DOHH2 (cell line): Measurements from ENCODE around the gene DCDC2.
"Not testable (repeated sequence)": the region's sequence is repeated elsewhere in the genome, so short reads cannot be mapped to it uniquely, and the experiment has no call there.

ENCODE experiments used
- H3F3A ChIP-seq: fragments of 200-600 bp; sonication (generic), shearing (Covaris generic); 2 replicates; pipeline ENCODE4 v1.6.0; 2016; ENCODE audit warnings: antibody characterized with exemption, mild to moderate bottlenecking; ENCODE audit not compliant: control insufficient read depth, insufficient read depth
- H3K27ac ChIP-seq: fragments of 200-600 bp; sonication (generic); 2 replicates; pipeline ENCODE4 v1.5.1; 2014; ENCODE audit warnings: low read depth, mild to moderate bottlenecking, low read length, moderate library complexity
- H3K27me3 ChIP-seq: fragments of 200-600 bp; sonication (generic); 2 replicates; pipeline ENCODE4 v1.6.1; 2014; ENCODE audit warnings: mild to moderate bottlenecking, low read length, mixed read lengths; ENCODE audit not compliant: control insufficient read depth
- H3K36me3 ChIP-seq: fragments of 200-600 bp; sonication (generic); 2 replicates; pipeline ENCODE4 v1.6.1; 2014; ENCODE audit warnings: mild to moderate bottlenecking, low read length, moderate library complexity, mixed read lengths; ENCODE audit not compliant: control insufficient read depth
- H3K4me1 ChIP-seq: fragments of 200-600 bp; sonication (generic); 2 replicates; pipeline ENCODE4 v1.6.1; 2014; ENCODE audit warnings: mild to moderate bottlenecking, low read length, mixed read lengths; ENCODE audit not compliant: control insufficient read depth
- H3K4me2 ChIP-seq: fragments of 200-600 bp; sonication (generic); 2 replicates; pipeline ENCODE4 v1.6.0; 2014; ENCODE audit warnings: mild to moderate bottlenecking, low read length, moderate library complexity
- H3K4me3 ChIP-seq: fragments of 200-600 bp; sonication (generic); 2 replicates; pipeline ENCODE4 v1.5.1; 2014; ENCODE audit warnings: mild to moderate bottlenecking, low read length, mixed read lengths
- H3K79me2 ChIP-seq: fragments of 200-600 bp; sonication (generic); 2 replicates; pipeline ENCODE4 v1.6.1; 2014; ENCODE audit warnings: mild to moderate bottlenecking, low read length, mixed read lengths; ENCODE audit not compliant: control insufficient read depth
- H3K9me2 ChIP-seq: fragments of 200-600 bp; sonication (generic); replicated peaks from 2 replicates; pipeline ENCODE4 v1.6.1; 2014; ENCODE audit warnings: mild to moderate bottlenecking, low read length, mixed read lengths; ENCODE audit not compliant: control insufficient read depth
- H3K9me3 ChIP-seq: fragments of 200-600 bp; sonication (generic); 2 replicates; pipeline ENCODE4 v1.6.1; 2014; ENCODE audit warnings: antibody characterized with exemption, low read length, mixed read lengths; ENCODE audit not compliant: control insufficient read depth, insufficient read depth
- H4K20me1 ChIP-seq: fragments of 200-600 bp; sonication (generic); 2 replicates; pipeline ENCODE4 v1.6.0; 2014; ENCODE audit warnings: low read depth, mild to moderate bottlenecking, antibody characterized with exemption, low read length, moderate library complexity; ENCODE audit not compliant: control insufficient read depth, insufficient read depth
- EZH2phosphoT487 ChIP-seq: fragments of 200-600 bp; sonication (generic); IDR thresholded peaks from 2 replicates; pipeline ENCODE4 v1.6.1; 2017; ENCODE audit warnings: borderline replicate concordance, mild to moderate bottlenecking, antibody characterized with exemption, low read length, moderate library complexity, mixed read lengths
- TF ChIP-seq, protein P1 (sequence below): fragments of 200-600 bp; sonication (generic); IDR thresholded peaks from one replicate; pipeline ENCODE4 v1.5.1; 2014; ENCODE audit warnings: antibody characterized with exemption, mild to moderate bottlenecking, low read depth, low read length; ENCODE audit not compliant: poor library complexity, severe bottlenecking

Gene DCDC2

DNA sequence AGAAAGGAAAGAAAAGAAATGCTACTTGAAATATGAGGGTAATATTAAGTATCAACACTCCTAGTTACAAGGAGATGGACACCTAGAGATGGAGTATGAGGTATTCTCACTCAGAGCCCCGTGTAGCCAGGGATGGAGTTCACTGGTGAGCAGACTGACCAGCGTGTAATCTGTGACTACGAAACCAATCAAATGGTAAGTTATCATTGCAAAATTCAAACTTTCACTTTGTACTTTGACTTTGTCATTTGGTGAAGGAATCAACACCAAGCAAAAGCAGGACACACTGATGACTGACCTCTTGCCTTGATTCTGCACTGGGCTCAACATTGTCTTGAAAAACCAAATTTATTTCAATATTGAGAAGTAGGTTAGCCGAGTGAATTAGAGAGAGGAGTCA is 51.8 kb downstream of the DCDC2 start:
- Histone ChIP-seq H3K9me3 (no peaks in the 10 kb centered on the region), H3K79me2 (no peaks in the 10 kb centered on the region), H3K4me3 (no peak overlapping the region), H3K9me2 (no peaks in the 10 kb centered on the region), H3F3A (no peaks in the 10 kb centered on the region), H3K36me3 (no peaks in the 10 kb centered on the region), H3K27me3 (0 out of 2 replicates have a peak, but pooled peaks cover 7% of the 10 kb centered on the region), H3K27ac (no peak overlapping the region), H4K20me1 (no peaks in the 10 kb centered on the region), H3K4me1 (no peaks in the 10 kb centered on the region), H3K4me2 (no peak overlapping the region)
- TF ChIP-seq, protein P1, sequence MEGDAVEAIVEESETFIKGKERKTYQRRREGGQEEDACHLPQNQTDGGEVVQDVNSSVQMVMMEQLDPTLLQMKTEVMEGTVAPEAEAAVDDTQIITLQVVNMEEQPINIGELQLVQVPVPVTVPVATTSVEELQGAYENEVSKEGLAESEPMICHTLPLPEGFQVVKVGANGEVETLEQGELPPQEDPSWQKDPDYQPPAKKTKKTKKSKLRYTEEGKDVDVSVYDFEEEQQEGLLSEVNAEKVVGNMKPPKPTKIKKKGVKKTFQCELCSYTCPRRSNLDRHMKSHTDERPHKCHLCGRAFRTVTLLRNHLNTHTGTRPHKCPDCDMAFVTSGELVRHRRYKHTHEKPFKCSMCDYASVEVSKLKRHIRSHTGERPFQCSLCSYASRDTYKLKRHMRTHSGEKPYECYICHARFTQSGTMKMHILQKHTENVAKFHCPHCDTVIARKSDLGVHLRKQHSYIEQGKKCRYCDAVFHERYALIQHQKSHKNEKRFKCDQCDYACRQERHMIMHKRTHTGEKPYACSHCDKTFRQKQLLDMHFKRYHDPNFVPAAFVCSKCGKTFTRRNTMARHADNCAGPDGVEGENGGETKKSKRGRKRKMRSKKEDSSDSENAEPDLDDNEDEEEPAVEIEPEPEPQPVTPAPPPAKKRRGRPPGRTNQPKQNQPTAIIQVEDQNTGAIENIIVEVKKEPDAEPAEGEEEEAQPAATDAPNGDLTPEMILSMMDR: no peak
- no peak for TF ChIP-seq EZH2phosphoT487

DNA sequence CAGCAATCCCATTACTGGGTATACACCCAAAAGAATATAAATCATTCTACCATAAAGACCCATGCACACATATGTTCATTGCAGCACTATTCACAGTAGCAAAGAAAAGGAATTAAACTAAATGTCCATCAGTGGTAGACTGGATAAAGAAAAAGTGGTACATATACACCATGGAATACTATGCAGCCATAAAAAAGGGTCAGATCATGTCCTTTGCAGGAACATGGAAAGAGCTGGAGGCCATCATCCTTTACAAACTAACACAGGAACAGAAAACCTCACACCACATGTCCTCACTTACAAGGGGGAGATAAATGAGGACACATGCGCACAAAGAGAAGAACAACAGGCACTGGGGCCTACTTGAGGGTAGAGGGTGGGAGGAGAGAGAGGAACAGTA is 60.9 kb downstream of the DCDC2 start:
- H3K27ac ChIP-seq: no peak overlapping the region
- no peak overlapping the region for H3K4me2 ChIP-seq
- H3K79me2 ChIP-seq: no peaks in the 10 kb centered on the region
- no peaks in the 10 kb centered on the region for H4K20me1 ChIP-seq
- H3K4me3 ChIP-seq: no peak overlapping the region
- TF ChIP-seq, protein P1: no peak
- TF ChIP-seq EZH2phosphoT487: no peak
- H3K27me3 ChIP-seq: no peaks in the 10 kb centered on the region
- H3K36me3 ChIP-seq: no peaks in the 10 kb centered on the region
- H3K9me2 ChIP-seq: no peaks in the 10 kb centered on the region
- no peaks in the 10 kb centered on the region for H3K4me1 ChIP-seq
- no peaks in the 10 kb centered on the region for H3F3A ChIP-seq
- no peaks in the 10 kb centered on the region for H3K9me3 ChIP-seq

DNA sequence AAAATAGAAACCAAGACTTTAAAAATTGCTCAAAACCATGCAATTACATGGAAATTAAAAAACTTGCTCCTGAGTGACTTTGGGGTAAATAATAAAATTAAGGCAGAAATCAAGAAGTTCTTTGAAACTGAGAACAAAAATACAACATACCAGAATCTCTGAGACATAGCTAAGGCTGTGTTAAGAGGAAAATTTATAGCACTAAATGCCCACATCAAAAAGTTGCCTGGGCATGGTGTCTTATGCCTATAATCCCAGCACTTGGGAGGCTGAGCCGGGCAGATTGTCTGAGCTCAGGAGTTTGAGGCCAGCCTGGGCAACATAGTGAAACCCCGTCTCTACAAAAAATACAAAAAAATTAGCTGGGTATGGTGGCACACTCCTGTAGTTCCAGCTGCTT is 64.0 kb downstream of the DCDC2 start:
- H3K79me2 ChIP-seq, H3F3A ChIP-seq, H4K20me1 ChIP-seq, H3K4me2 ChIP-seq, H3K9me2 ChIP-seq, H3K27me3 ChIP-seq, H3K36me3 ChIP-seq, H3K4me1 ChIP-seq, H3K9me3 ChIP-seq, H3K4me3 ChIP-seq, H3K27ac ChIP-seq: not testable (repeated sequence)

DNA sequence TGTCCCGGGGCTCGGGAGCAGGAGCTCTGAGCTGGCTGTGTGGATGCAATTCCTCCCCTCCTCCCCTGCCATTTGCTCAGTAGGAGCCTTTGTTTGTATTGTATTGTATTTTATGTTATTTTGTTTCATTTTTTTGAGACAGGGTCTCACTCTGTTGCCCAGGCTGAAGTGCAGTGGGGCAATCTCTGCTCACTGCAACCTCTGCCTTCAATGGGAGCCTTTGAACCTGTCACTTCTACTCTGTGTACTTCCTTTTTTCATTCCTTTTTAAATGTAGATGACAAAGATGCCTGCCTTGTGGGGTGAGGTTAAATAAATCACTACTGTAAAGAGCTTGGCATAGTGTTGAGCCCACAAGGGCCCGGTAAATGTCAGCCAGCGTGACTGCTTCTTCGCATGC is 70.6 kb downstream of the DCDC2 start:
- no peaks in the 10 kb centered on the region for H3K36me3 ChIP-seq
- no peaks in the 10 kb centered on the region for H3K79me2 ChIP-seq
- H3K9me2 ChIP-seq: no peaks in the 10 kb centered on the region
- TF ChIP-seq EZH2phosphoT487: no peak
- TF ChIP-seq, protein P1: no peak
- H3K27me3 ChIP-seq: no peaks in the 10 kb centered on the region
- no peaks in the 10 kb centered on the region for H3K9me3 ChIP-seq
- H3K4me1 ChIP-seq: peaks cover 15% of the 10 kb centered on the region
- H3K4me2 ChIP-seq: no peak overlapping the region
- no peaks in the 10 kb centered on the region for H3F3A ChIP-seq
- H3K27ac ChIP-seq: no peak overlapping the region
- H3K4me3 ChIP-seq: no peak overlapping the region
- no peaks in the 10 kb centered on the region for H4K20me1 ChIP-seq
